Osteoblast (primary cell): ENCODE measurements around the gene PRLR. TPM values are rescaled to one million over a fixed set of nuclear protein-coding genes. Genes with fewer than 3 reads are reported as not detected.

Experiments used
- DNase-seq: peaks from one replicate; pipeline ENCODE4 v3.0.0; 2011; ENCODE audit warnings: low spot score, mixed read lengths; ENCODE audit not compliant: insufficient read length; ENCODE audit errors: missing footprints
- H2AFZ ChIP-seq: 2 replicates; pipeline ENCODE4 v1.6.0; 2011; ENCODE audit warnings: mild to moderate bottlenecking, low read length
- H3K27ac ChIP-seq: 2 replicates; pipeline ENCODE4 v1.5.1; 2011; ENCODE audit warnings: mild to moderate bottlenecking, low read depth, low read length, moderate library complexity
- H3K27me3 ChIP-seq: 2 replicates; pipeline ENCODE4 v1.6.0; 2012; ENCODE audit warnings: mild to moderate bottlenecking, control low read depth, inconsistent platforms, low read length, moderate library complexity; ENCODE audit not compliant: insufficient read depth
- H3K36me3 ChIP-seq: 2 replicates; pipeline ENCODE4 v1.5.1; 2011; ENCODE audit warnings: mild to moderate bottlenecking, low read length, control low read depth, moderate library complexity; ENCODE audit not compliant: insufficient read depth
- H3K4me1 ChIP-seq: 2 replicates; pipeline ENCODE4 v1.5.1; 2011; ENCODE audit warnings: mild to moderate bottlenecking, low read length, control low read depth, moderate library complexity; ENCODE audit not compliant: insufficient read depth
- H3K4me2 ChIP-seq: 2 replicates; pipeline ENCODE4 v1.6.0; 2011; ENCODE audit warnings: mild to moderate bottlenecking, low read length; ENCODE audit not compliant: insufficient read depth
- H3K4me3 ChIP-seq: fragments of 200-600 bp; sonication (generic); 3 replicates; pipeline ENCODE4 v1.5.1; 2012; ENCODE audit warnings: mild to moderate bottlenecking, low read length, inconsistent platforms; ENCODE audit not compliant: insufficient read depth
- H3K79me2 ChIP-seq: 2 replicates; pipeline ENCODE4 v1.6.0; 2012; ENCODE audit warnings: mild to moderate bottlenecking, low read length, control low read depth, inconsistent platforms; ENCODE audit not compliant: insufficient read depth
- H3K9me3 ChIP-seq: 2 replicates; pipeline ENCODE4 v1.5.1; 2011; ENCODE audit warnings: low read depth, low read length, control low read depth
- H4K20me1 ChIP-seq: 2 replicates; pipeline ENCODE4 v1.6.0; 2012; ENCODE audit warnings: mild to moderate bottlenecking, low read length, control low read depth; ENCODE audit not compliant: insufficient read depth
- total RNA-seq: library from RNA; depleted of rRNA; stranded (reverse); fragments of >200 nt; gene quantifications from 2 replicates; pipeline ENCODE4 v1.2.3, GENCODE V29; 2012
- TF ChIP-seq, protein P1 (sequence below): IDR thresholded peaks from 2 replicates; pipeline ENCODE4 v1.5.1; 2011; ENCODE audit warnings: mild to moderate bottlenecking, low read depth, low read length, moderate library complexity; ENCODE audit errors: extremely low read depth

PRLR gene
- total RNA-seq, 1 donor: under 0.01 TPM

DNA sequence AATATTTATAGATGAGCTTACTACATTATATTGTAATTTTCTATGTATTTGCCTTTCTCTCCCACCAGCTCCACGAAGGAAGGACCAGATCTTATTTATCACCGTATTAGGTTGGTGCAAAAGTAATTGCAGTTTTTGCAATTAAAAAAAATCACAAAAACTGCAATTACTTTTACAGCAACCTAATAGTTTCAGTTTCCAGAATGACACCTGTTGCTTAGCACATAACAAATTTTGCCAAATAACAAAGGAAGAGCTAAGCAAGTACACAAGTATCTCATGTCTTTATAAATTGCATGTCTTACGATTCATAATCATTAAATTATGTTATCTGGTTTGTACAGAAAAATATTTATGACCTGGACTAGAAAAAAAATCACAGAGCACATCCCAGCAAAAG lies 228.4 kb downstream of the PRLR start:
- Histone ChIP-seq H3K4me2 (no peak overlapping the region), H3K9me3 (no peaks in the 10 kb centered on the region), H4K20me1 (no peaks in the 10 kb centered on the region), H2AFZ (no peak overlapping the region), H3K36me3 (no peaks in the 10 kb centered on the region), H3K4me1 (no peaks in the 10 kb centered on the region), H3K27me3 (peaks cover 22% of the 10 kb centered on the region), H3K4me3 (no peak overlapping the region), H3K79me2 (no peaks in the 10 kb centered on the region), H3K27ac (no peak overlapping the region)
- no peak for DNase-seq
- TF ChIP-seq, protein P1, sequence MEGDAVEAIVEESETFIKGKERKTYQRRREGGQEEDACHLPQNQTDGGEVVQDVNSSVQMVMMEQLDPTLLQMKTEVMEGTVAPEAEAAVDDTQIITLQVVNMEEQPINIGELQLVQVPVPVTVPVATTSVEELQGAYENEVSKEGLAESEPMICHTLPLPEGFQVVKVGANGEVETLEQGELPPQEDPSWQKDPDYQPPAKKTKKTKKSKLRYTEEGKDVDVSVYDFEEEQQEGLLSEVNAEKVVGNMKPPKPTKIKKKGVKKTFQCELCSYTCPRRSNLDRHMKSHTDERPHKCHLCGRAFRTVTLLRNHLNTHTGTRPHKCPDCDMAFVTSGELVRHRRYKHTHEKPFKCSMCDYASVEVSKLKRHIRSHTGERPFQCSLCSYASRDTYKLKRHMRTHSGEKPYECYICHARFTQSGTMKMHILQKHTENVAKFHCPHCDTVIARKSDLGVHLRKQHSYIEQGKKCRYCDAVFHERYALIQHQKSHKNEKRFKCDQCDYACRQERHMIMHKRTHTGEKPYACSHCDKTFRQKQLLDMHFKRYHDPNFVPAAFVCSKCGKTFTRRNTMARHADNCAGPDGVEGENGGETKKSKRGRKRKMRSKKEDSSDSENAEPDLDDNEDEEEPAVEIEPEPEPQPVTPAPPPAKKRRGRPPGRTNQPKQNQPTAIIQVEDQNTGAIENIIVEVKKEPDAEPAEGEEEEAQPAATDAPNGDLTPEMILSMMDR: no peak

Other genes with a start within 250 kb of the PRLR start
- not detected in 2 replicates for gene AGXT2, start 182.5 kb downstream of the PRLR start, total RNA-seq